GM23338 (cell line): ENCODE measurements around the gene STEAP1B. TPM values are rescaled to one million over a fixed set of nuclear protein-coding genes. Genes with fewer than 3 reads are reported as not detected.

ENCODE experiments used
- ATAC-seq: fragments of 200-7000 bp; cut with Tn5 transposase; 3 replicates; pipeline ENCODE4 v1.9.1; 2020
- DNase-seq: peaks from one replicate; pipeline ENCODE4 v3.0.0-alpha.2; 2015; ENCODE audit warnings: low spot score
- H2AFZ ChIP-seq: fragments of 200-600 bp; sonication (generic); 2 replicates; pipeline ENCODE4 v1.8.0; 2016; ENCODE audit warnings: antibody characterized with exemption, mild to moderate bottlenecking, moderate library complexity
- H3F3A ChIP-seq: fragments of 200-600 bp; sonication (generic); replicated peaks from 2 replicates; pipeline ENCODE4 v1.8.0; 2017; ENCODE audit warnings: antibody characterized with exemption, mixed run types, low read depth
- H3K27ac ChIP-seq: fragments of 200-600 bp; sonication (generic); 2 replicates; pipeline ENCODE4 v1.6.1; 2016; ENCODE audit warnings: low read depth
- H3K27me3 ChIP-seq: fragments of 200-600 bp; sonication (generic); 2 replicates; pipeline ENCODE4 v1.8.0; 2016; ENCODE audit warnings: mild to moderate bottlenecking, mixed run types, moderate library complexity; ENCODE audit not compliant: insufficient read depth
- H3K36me3 ChIP-seq: fragments of 200-600 bp; sonication (generic); 2 replicates; pipeline ENCODE4 v1.8.0; 2016; ENCODE audit warnings: mild to moderate bottlenecking; ENCODE audit not compliant: insufficient read depth
- H3K4me1 ChIP-seq: fragments of 200-600 bp; sonication (generic); 2 replicates; pipeline ENCODE4 v1.8.0; 2016; ENCODE audit warnings: mild to moderate bottlenecking, moderate library complexity; ENCODE audit not compliant: insufficient read depth
- H3K4me2 ChIP-seq: fragments of 200-600 bp; sonication (generic); 2 replicates; pipeline ENCODE4 v1.7.1; 2017; ENCODE audit warnings: mixed run types
- H3K4me3 ChIP-seq: fragments of 200-600 bp; sonication (generic); 2 replicates; pipeline ENCODE4 v1.6.1; 2016; ENCODE audit warnings: mixed run types
- H3K79me2 ChIP-seq: fragments of 200-600 bp; sonication (generic); replicated peaks from 2 replicates; pipeline ENCODE4 v1.8.0; 2017; ENCODE audit warnings: mild to moderate bottlenecking; ENCODE audit not compliant: insufficient read depth
- H3K9me2 ChIP-seq: fragments of 200-600 bp; sonication (generic); 2 replicates; pipeline ENCODE4 v1.8.0; 2017; ENCODE audit not compliant: insufficient read depth
- H4K20me1 ChIP-seq: fragments of 200-600 bp; sonication (generic); replicated peaks from 2 replicates; pipeline ENCODE4 v1.8.0; 2017; ENCODE audit warnings: mild to moderate bottlenecking; ENCODE audit not compliant: insufficient read depth
- H3K27ac Mint-ChIP-seq: 2 replicates; pipeline ENCODE4 v1.8.0; 2020; ENCODE audit warnings: inconsistent platforms, mild to moderate bottlenecking, moderate library complexity, mixed read lengths
- H3K27me3 Mint-ChIP-seq: 3 replicates; pipeline ENCODE4 v1.8.0; 2022; ENCODE audit warnings: low read depth, mild to moderate bottlenecking, moderate library complexity, mixed read lengths, inconsistent platforms; ENCODE audit not compliant: insufficient read depth, poor library complexity
- H3K36me3 Mint-ChIP-seq: 3 replicates; pipeline ENCODE4 v1.8.0; 2021; ENCODE audit warnings: low read depth, mild to moderate bottlenecking, inconsistent platforms, moderate library complexity, mixed read lengths
- H3K4me1 Mint-ChIP-seq: 3 replicates; pipeline ENCODE4 v1.8.0; 2020; ENCODE audit warnings: mild to moderate bottlenecking, inconsistent platforms, mixed read lengths
- H3K4me3 Mint-ChIP-seq: 3 replicates; pipeline ENCODE4 v1.8.0; 2021; ENCODE audit warnings: moderate library complexity, mild to moderate bottlenecking, inconsistent platforms, mixed read lengths
- H3K9me3 Mint-ChIP-seq: 3 replicates; pipeline ENCODE4 v1.8.0; 2020; ENCODE audit warnings: moderate library complexity, mild to moderate bottlenecking, inconsistent platforms, mixed read lengths
- CREB1 ChIP-seq: fragments of 250-450 bp; sonication (Bioruptor Pico); IDR thresholded peaks from 2 replicates; pipeline ENCODE4 v1.5.0; 2020; ENCODE audit warnings: low read depth, mild to moderate bottlenecking, moderate library complexity
- CTCF ChIP-seq, 2 experiments: fragments of 200-600 bp in 1 of 2; sonication (generic) in 1 of 2; conservative IDR thresholded peaks; 2 replicates each; pipeline versions ENCODE4 v1.5.1 to v1.6.1; 2016 to 2017; ENCODE audit warnings: antibody characterized with exemption in 2 of 2, low read depth in 2 of 2, mild to moderate bottlenecking in 2 of 2, moderate library complexity in 1 of 2
- ETS1 ChIP-seq: IDR thresholded peaks from 2 replicates; pipeline ENCODE4 v1.6.1; 2016; ENCODE audit warnings: antibody characterized with exemption
- EZH2 ChIP-seq: fragments of 200-600 bp; sonication (generic); IDR thresholded peaks from one replicate; pipeline ENCODE4 v1.8.0; 2017; ENCODE audit warnings: antibody characterized with exemption, mild to moderate bottlenecking, low read depth; ENCODE audit not compliant: unreplicated experiment
- NANOG ChIP-seq: IDR thresholded peaks from 2 replicates; pipeline ENCODE4 v1.6.1; 2016; ENCODE audit warnings: antibody characterized with exemption, borderline replicate concordance
- REST ChIP-seq: IDR thresholded peaks from one replicate; pipeline ENCODE4 v1.6.1; 2018; ENCODE audit warnings: antibody characterized with exemption; ENCODE audit not compliant: unreplicated experiment
- STAT1 ChIP-seq: IDR thresholded peaks from one replicate; pipeline ENCODE4 v1.6.1; 2016; ENCODE audit warnings: antibody characterized with exemption; ENCODE audit not compliant: unreplicated experiment
- ZNF114 ChIP-seq: fragments of 250-450 bp; sonication (Bioruptor Pico); IDR thresholded peaks from 2 replicates; pipeline ENCODE4 v1.5.0; 2020; ENCODE audit warnings: mild to moderate bottlenecking, moderate library complexity
- ZNF331 ChIP-seq: fragments of 250-450 bp; sonication (Bioruptor Pico); IDR thresholded peaks from 2 replicates; pipeline ENCODE4 v1.5.0; 2020; ENCODE audit warnings: low read depth, mild to moderate bottlenecking, moderate library complexity
- ZNF462 ChIP-seq: fragments of 250-450 bp; sonication (Bioruptor Pico); IDR thresholded peaks from 2 replicates; pipeline ENCODE4 v1.5.0; 2020; ENCODE audit warnings: mild to moderate bottlenecking, moderate library complexity
- polyA plus RNA-seq: library from polyadenylated mRNA; unstranded; fragments of >200 nt; fragmentation: Nextera tagmentation; extraction: Ambion mirVana; gene quantifications from 2 replicates; pipeline ENCODE4 v1.2.1, GENCODE V29; 2016
- total RNA-seq: library from RNA; depleted of rRNA; stranded (reverse); fragments of >200 nt; shearing (Covaris generic); gene quantifications from 2 replicates; pipeline ENCODE4 v1.2.3, GENCODE V29; 2014

Gene STEAP1B
- total and polyA plus RNA-seq, 2 experiments from 2014 or later = 4.9 to 16.5 TPM

GRCh38 chr7:22544245-22544644 is 44.3 kb upstream of the STEAP1B start:
- no peaks in the 10 kb centered on the region for H3K27me3 ChIP-seq
- no peak for TF ChIP-seq STAT1
- H3K4me3 Mint-ChIP-seq = no peak overlapping the region
- no peaks in the 10 kb centered on the region for H3F3A ChIP-seq
- no peaks in the 10 kb centered on the region for H3K79me2 ChIP-seq
- peaks cover 6% of the 10 kb centered on the region for H3K27me3 Mint-ChIP-seq
- ATAC-seq (no peak), DNase-seq (no peak)
- no peak overlapping the region for H3K27ac ChIP-seq
- H3K4me2 ChIP-seq = no peak overlapping the region
- H3K4me1 ChIP-seq = peaks cover 5% of the 10 kb centered on the region; the same call in 1 of the 2 replicates
- H3K36me3 Mint-ChIP-seq = no peaks in the 10 kb centered on the region
- peaks cover 2% of the 10 kb centered on the region; the same call in 2 of the 3 replicates for H3K4me1 Mint-ChIP-seq
- no peaks in the 10 kb centered on the region for H3K9me2 ChIP-seq
- H3K9me3 Mint-ChIP-seq = no peaks in the 10 kb centered on the region
- no peak overlapping the region for H3K4me3 ChIP-seq
- H2AFZ ChIP-seq = no peak overlapping the region
- H4K20me1 ChIP-seq = no peaks in the 10 kb centered on the region
- H3K36me3 ChIP-seq = no peaks in the 10 kb centered on the region
- H3K27ac Mint-ChIP-seq = no peak overlapping the region

- DNase-seq (no peak), ATAC-seq (no peak)
- H2AFZ ChIP-seq = no peak overlapping the region
- Mint-ChIP-seq H3K9me3 (no peaks in the 10 kb centered on the region), H3K27me3 (peaks cover 3% of the 10 kb centered on the region), H3K4me3 (no peak overlapping the region), H3K36me3 (no peaks in the 10 kb centered on the region), H3K27ac (no peak overlapping the region), H3K4me1 (peaks cover 4% of the 10 kb centered on the region; the same call in 2 of the 3 replicates)
- no peak overlapping the region for H3K27ac ChIP-seq
- H3K4me3 ChIP-seq = no peak overlapping the region
- H3K9me2 ChIP-seq = no peaks in the 10 kb centered on the region
- H3K4me2 ChIP-seq = no peak overlapping the region
- H3F3A ChIP-seq = no peaks in the 10 kb centered on the region
- H3K4me1 ChIP-seq = 0 out of 2 replicates have a peak, but pooled peaks cover 5% of the 10 kb centered on the region
- no peaks in the 10 kb centered on the region for H3K79me2 ChIP-seq
- H3K36me3 ChIP-seq = no peaks in the 10 kb centered on the region
- H3K27me3 ChIP-seq = no peaks in the 10 kb centered on the region
- no peaks in the 10 kb centered on the region for H4K20me1 ChIP-seq
- TF ChIP-seq CREB1 (no peak), REST (no peak), ZNF462 (CRISPR knock-in tag) (no peak), ZNF114 (CRISPR knock-in tag) (no peak), EZH2 (no peak), ZNF331 (CRISPR knock-in tag) (no peak), CTCF (conservative IDR thresholded peaks at IDR 0.05; ENCODE audit: low read depth in 2 of 2) (no peak), NANOG (no peak), ETS1 (no peak)
These were observed 43.2 kb upstream of the STEAP1B start for GRCh38 chr7:22543169-22543568.
